Osteocyte (in vitro differentiated cells): ENCODE results near the gene CCL4. TPM values are rescaled to one million over a fixed set of nuclear protein-coding genes. Genes with fewer than 3 reads are reported as not detected.
"Not testable (repeated sequence)": the region's sequence is repeated elsewhere in the genome, so short reads cannot be mapped to it uniquely, and the experiment has no call there.

ENCODE experiments used
- DNase-seq: peaks from one replicate; pipeline ENCODE4 v3.0.0; 2021; ENCODE audit warnings: mixed read lengths; ENCODE audit not compliant: unreplicated experiment; ENCODE audit errors: extremely low spot score
- H3K27ac Mint-ChIP-seq: one replicate; pipeline ENCODE4 v1.8.0; 2021; ENCODE audit warnings: mild to moderate bottlenecking, mixed read lengths; ENCODE audit not compliant: unreplicated experiment
- H3K27me3 Mint-ChIP-seq: one replicate; pipeline ENCODE4 v1.8.0; 2021; ENCODE audit warnings: mixed read lengths; ENCODE audit not compliant: unreplicated experiment
- H3K36me3 Mint-ChIP-seq: one replicate; pipeline ENCODE4 v1.8.0; 2021; ENCODE audit warnings: mixed read lengths; ENCODE audit not compliant: unreplicated experiment
- H3K4me1 Mint-ChIP-seq: one replicate; pipeline ENCODE4 v1.8.0; 2021; ENCODE audit warnings: mixed read lengths; ENCODE audit not compliant: unreplicated experiment
- H3K4me3 Mint-ChIP-seq: one replicate; pipeline ENCODE4 v1.8.0; 2021; ENCODE audit warnings: mild to moderate bottlenecking, moderate library complexity, mixed read lengths; ENCODE audit not compliant: unreplicated experiment
- H3K9me3 Mint-ChIP-seq: one replicate; pipeline ENCODE4 v1.8.0; 2021; ENCODE audit warnings: mixed read lengths; ENCODE audit not compliant: unreplicated experiment
- total RNA-seq: library from RNA; stranded (reverse); gene quantifications from 2 replicates; pipeline ENCODE4 v1.2.1, GENCODE V29; 2021
- TF ChIP-seq, protein P1 (sequence below): fragments of 200-600 bp; sonication (generic); IDR thresholded peaks from 2 replicates; pipeline ENCODE4 v1.5.0; 2021; ENCODE audit warnings: antibody characterized with exemption, mild to moderate bottlenecking, moderate library complexity

The CCL4 gene
- total RNA-seq, 1 donor from 2014 or later, result not detected

DNA sequence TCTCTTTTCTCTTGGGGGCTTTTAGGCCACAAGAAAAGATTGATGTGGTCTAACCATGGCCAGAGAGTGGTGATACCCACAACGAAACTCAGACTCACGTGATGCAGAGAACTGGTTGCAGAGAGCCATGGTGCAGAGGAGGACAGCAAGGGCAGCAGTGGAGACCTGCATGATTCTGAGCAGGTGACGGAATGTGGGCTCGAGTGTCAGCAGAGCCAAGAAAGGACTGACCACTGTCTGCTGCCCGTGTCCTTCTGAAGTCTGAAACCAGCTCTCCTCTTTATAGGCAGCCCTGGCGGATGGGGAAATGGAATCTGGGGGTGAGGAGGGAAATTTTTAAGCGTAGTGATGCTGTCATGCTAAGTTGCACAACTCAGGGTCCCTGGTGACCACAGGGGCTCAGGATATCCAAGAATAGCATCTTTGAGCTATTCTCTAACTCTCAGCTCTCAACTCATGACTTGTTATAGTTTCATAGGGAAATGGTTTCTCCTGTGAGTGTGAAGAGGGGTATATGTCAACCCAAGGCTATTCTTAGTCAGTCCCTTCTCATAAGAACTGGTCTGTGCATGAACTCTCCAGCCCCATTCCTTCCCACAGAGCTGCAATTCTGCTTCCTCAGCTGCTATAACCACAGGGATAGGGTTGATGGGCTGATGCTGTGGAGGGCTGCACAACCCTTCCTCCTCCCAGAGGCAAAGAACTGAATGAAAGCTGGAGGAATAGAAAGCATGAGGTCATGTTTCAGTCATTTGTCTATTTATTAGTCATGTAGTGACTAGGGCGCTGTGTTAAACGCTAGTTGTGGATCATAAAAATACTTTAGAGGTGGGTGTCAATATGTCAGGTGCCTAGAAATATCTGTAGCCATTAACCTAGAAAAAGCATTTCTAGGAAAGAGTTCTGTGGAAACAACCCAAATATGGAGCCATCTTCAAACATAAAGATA lies 13.5 kb upstream of the CCL4 start, which contains the start of gene CCL3:
CCL3 (minus strand) TSS at position 256 of the 949 bp plus-strand sequence; CDS start at position 171, 85 bp downstream.
- Mint-ChIP-seq H3K36me3 (no peaks in the 10 kb centered on the region), H3K4me3 (no peak within 1 kb of the TSS), H3K27ac (no peak within 1 kb of the TSS), H3K4me1 (no peaks in the 10 kb centered on the region), H3K9me3 (no peaks in the 10 kb centered on the region), H3K27me3 (peaks cover 11% of the 10 kb centered on the region)
- DNase-seq, result no peak
- TF ChIP-seq, protein P1, sequence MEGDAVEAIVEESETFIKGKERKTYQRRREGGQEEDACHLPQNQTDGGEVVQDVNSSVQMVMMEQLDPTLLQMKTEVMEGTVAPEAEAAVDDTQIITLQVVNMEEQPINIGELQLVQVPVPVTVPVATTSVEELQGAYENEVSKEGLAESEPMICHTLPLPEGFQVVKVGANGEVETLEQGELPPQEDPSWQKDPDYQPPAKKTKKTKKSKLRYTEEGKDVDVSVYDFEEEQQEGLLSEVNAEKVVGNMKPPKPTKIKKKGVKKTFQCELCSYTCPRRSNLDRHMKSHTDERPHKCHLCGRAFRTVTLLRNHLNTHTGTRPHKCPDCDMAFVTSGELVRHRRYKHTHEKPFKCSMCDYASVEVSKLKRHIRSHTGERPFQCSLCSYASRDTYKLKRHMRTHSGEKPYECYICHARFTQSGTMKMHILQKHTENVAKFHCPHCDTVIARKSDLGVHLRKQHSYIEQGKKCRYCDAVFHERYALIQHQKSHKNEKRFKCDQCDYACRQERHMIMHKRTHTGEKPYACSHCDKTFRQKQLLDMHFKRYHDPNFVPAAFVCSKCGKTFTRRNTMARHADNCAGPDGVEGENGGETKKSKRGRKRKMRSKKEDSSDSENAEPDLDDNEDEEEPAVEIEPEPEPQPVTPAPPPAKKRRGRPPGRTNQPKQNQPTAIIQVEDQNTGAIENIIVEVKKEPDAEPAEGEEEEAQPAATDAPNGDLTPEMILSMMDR, result no peak

DNA sequence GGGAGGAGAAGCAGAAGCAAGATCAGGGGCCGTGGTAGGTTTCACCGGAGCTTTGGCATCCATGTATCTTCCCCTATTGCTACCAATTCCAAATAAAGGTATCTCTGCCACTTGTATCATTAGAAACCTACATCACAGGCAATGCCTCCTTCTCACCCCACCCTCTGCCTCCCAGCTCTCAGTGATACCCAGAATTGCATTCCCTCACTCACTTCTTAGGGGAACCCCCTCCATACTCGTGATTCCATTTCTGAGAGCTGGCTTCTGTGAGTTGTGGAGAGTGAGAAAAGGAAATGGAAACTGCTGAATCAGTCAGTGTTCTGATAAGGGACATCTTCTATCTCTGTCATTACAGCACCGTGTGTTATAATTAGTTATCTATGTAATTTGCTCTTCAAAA lies 11.4 kb upstream of the CCL4 start:
- TF ChIP-seq, protein P1, result no peak

DNA sequence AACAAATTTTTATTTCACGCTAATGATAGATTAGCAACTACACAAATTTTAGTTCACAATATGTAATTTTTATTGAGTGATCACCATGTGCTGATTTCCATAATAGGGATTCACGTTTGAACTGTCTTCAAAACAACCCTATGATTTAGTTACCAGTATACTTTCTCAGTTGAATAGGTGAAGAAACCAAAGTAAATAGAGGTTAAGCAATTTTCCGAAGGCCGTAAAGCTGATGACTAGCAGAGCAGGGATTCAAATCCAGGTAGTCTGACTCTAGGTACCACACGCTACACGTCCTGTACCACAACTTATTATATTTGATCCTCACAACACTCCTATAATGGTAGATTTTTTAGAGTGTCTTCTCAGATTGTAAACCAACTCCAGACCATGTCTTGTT lies 10.9 kb upstream of the CCL4 start:
- not testable (repeated sequence) for H3K9me3 Mint-ChIP-seq, H3K36me3 Mint-ChIP-seq, H3K27ac Mint-ChIP-seq, H3K4me1 Mint-ChIP-seq, DNase-seq, H3K4me3 Mint-ChIP-seq
- H3K27me3 Mint-ChIP-seq, result peaks cover 11% of the 10 kb centered on the region

More for the DNA sequence above, 11.4 kb upstream of the CCL4 start:
- no peaks in the 10 kb centered on the region for H3K36me3 Mint-ChIP-seq
- H3K27ac Mint-ChIP-seq, result no peak overlapping the region
- no peak for DNase-seq
- no peaks in the 10 kb centered on the region for H3K9me3 Mint-ChIP-seq
- H3K4me3 Mint-ChIP-seq, result no peak overlapping the region
- H3K4me1 Mint-ChIP-seq, result no peaks in the 10 kb centered on the region
- H3K27me3 Mint-ChIP-seq, result peaks cover 11% of the 10 kb centered on the region

DNA sequence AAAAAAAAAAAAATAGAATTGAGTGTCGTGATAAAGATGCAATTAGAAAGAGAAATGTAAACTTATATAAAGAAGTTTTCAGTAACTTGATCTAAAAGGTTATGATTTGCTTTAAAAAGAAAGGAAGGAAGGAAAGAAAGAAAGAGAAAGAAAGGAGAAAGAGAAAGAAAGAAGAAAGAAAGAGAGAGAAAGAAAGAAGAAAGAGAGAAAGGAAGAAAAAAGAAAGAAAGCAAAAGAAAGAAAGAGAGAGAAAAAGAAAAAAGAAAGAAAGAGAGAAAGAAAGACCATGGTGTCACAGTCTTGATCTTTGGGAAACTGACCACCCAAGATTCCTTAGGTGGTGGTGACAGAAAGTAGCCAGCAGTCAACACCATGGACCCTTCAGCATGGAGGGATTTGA lies 9.4 kb upstream of the CCL4 start:
- H3K27me3 Mint-ChIP-seq, result peaks cover 7% of the 10 kb centered on the region
- TF ChIP-seq, protein P1, result no peak
- no peak overlapping the region for H3K27ac Mint-ChIP-seq

DNA sequence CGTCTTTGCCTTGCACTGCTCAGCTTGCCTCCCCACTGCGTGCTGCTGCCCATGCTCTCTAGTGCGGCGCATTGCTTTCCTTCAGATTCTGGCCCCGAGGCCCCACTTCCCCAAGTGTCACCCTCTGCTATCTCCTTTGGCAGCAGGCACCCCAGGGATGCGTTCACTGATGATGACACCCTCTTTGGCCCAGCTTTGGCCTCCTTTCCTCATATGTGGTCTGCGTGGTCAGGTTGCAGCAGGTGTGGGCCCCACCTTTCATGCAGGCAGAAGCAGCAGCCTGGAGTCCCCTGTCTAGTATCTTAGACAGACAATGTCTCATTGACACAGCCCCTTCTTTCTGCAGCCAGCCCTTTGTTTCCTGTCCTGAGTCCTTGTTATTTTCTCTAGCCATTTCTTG lies 8.9 kb upstream of the CCL4 start:
- H3K27ac Mint-ChIP-seq, result no peak overlapping the region
- TF ChIP-seq, protein P1, result no peak
- no peaks in the 10 kb centered on the region for H3K9me3 Mint-ChIP-seq
- DNase-seq, result no peak
- no peak overlapping the region for H3K4me3 Mint-ChIP-seq
- H3K4me1 Mint-ChIP-seq, result no peaks in the 10 kb centered on the region
- H3K27me3 Mint-ChIP-seq, result peaks cover 7% of the 10 kb centered on the region
- H3K36me3 Mint-ChIP-seq, result no peaks in the 10 kb centered on the region

More for the DNA sequence above, 9.4 kb upstream of the CCL4 start:
- Mint-ChIP-seq H3K36me3 (no peaks in the 10 kb centered on the region), H3K4me3 (no peak overlapping the region), H3K4me1 (no peaks in the 10 kb centered on the region), H3K9me3 (no peaks in the 10 kb centered on the region)
- no peak for DNase-seq
